ENCODE results near the gene PNPLA2.

- no peak for TF ChIP-seq CTCF (IDR thresholded peaks at IDR 0.05)
- no peak for TF ChIP-seq EP300 (IDR thresholded peaks at IDR 0.05)
- TF ChIP-seq POLR2A (IDR thresholded peaks at IDR 0.05) = no peak
- TF ChIP-seq POLR2AphosphoS5 (IDR thresholded peaks at IDR 0.05) = no peak
Measured at GRCh38 chr11:872799-873198, 54.1 kb downstream of the PNPLA2 start.

All from gastroesophageal sphincter (tissue), 3 donors.